GM18520 (cell line): ENCODE results near the gene CCDC177.

ENCODE experiments used
- ATAC-seq: cut with Tn5 transposase; IDR thresholded peaks from one replicate; pipeline ENCODE4 v1.9.1; 2021; ENCODE audit not compliant: unreplicated experiment

CCDC177 gene

GRCh38 chr14:69569859-69570258 is 4.8 kb downstream of the CCDC177 start:
- ATAC-seq, result no peak

GRCh38 chr14:69567563-69567962 is 7.1 kb downstream of the CCDC177 start:
- no peak for ATAC-seq

GRCh38 chr14:69561893-69562292 is 12.8 kb downstream of the CCDC177 start:
- ATAC-seq, result no peak

- no peak for ATAC-seq
Measured at GRCh38 chr14:69560826-69561225, 13.8 kb downstream of the CCDC177 start.

GRCh38 chr14:69559581-69560011 is 15.1 kb downstream of the CCDC177 start:
- no peak for ATAC-seq

GRCh38 chr14:69558774-69559173 is 15.9 kb downstream of the CCDC177 start:
- no peak for ATAC-seq

- ATAC-seq, result no peak
Measured at GRCh38 chr14:69554500-69554899, 20.2 kb downstream of the CCDC177 start.

- no peak for ATAC-seq
Measured at GRCh38 chr14:69553252-69553651, 21.4 kb downstream of the CCDC177 start.

GRCh38 chr14:69551511-69551910 is 23.2 kb downstream of the CCDC177 start:
- no peak for ATAC-seq

GRCh38 chr14:69548566-69548965 is 26.1 kb downstream of the CCDC177 start:
- ATAC-seq, result no peak

GRCh38 chr14:69547701-69548348 is 26.8 kb downstream of the CCDC177 start:
- no peak for ATAC-seq

- no peak for ATAC-seq
Measured at GRCh38 chr14:69543341-69544115, 31.1 kb downstream of the CCDC177 start.

GRCh38 chr14:69542311-69542710 is 32.4 kb downstream of the CCDC177 start:
- no peak for ATAC-seq

GRCh38 chr14:69540654-69541335 is 33.9 kb downstream of the CCDC177 start:
- no peak for ATAC-seq

GRCh38 chr14:69539631-69540410 is 34.9 kb downstream of the CCDC177 start:
- no peak for ATAC-seq

- no peak for ATAC-seq
Measured at GRCh38 chr14:69538766-69539165, 35.9 kb downstream of the CCDC177 start.

- no peak for ATAC-seq
Measured at GRCh38 chr14:69537900-69538299, 36.8 kb downstream of the CCDC177 start.

- no peak for ATAC-seq
Measured at GRCh38 chr14:69536971-69537370, 37.7 kb downstream of the CCDC177 start.

GRCh38 chr14:69535230-69535848 is 39.3 kb downstream of the CCDC177 start:
- no peak for ATAC-seq

GRCh38 chr14:69532561-69533340 is 41.9 kb downstream of the CCDC177 start:
- no peak for ATAC-seq
